Stimulated activated CD8-positive, alpha-beta memory T cell treated with anti-CD3 and anti-CD28 coated beads, Interleukin-2, amount 100 ng/mL, for 1 hour (primary cell): ENCODE measurements around the gene ARHGEF12.

Source experiments
- DNase-seq, 2 donors: peaks; one replicate each; pipeline ENCODE4 v3.0.0-alpha.2; 2020; ENCODE audit warnings: low read depth in 2 of 2

The ARHGEF12 gene

GRCh38 chr11:120385655-120386054 is 49.4 kb downstream of the ARHGEF12 start:
- no peak for DNase-seq

GRCh38 chr11:120386318-120386717 is 50.1 kb downstream of the ARHGEF12 start:
- no peak for DNase-seq

GRCh38 chr11:120386774-120387371 is 50.7 kb downstream of the ARHGEF12 start:
- DNase-seq = no peak

GRCh38 chr11:120388261-120388660 is 52.0 kb downstream of the ARHGEF12 start:
- no peak for DNase-seq

GRCh38 chr11:120389693-120390584 is 53.7 kb downstream of the ARHGEF12 start:
- no peak for DNase-seq

GRCh38 chr11:120390585-120390922 is 54.3 kb downstream of the ARHGEF12 start:
- no peak for DNase-seq

GRCh38 chr11:120391292-120391691 is 55.1 kb downstream of the ARHGEF12 start:
- no peak for DNase-seq

GRCh38 chr11:120391854-120392253 is 55.6 kb downstream of the ARHGEF12 start:
- no peak for DNase-seq

GRCh38 chr11:120392314-120392713 is 56.1 kb downstream of the ARHGEF12 start:
- DNase-seq = no peak

- no peak for DNase-seq
Observed at GRCh38 chr11:120392793-120393192, 56.6 kb downstream of the ARHGEF12 start.

- DNase-seq = no peak
Observed at GRCh38 chr11:120394119-120394518, 57.9 kb downstream of the ARHGEF12 start.

- DNase-seq = no peak
Observed at GRCh38 chr11:120395778-120396177, 59.6 kb downstream of the ARHGEF12 start.

- no peak for DNase-seq
Observed at GRCh38 chr11:120398132-120398531, 61.9 kb downstream of the ARHGEF12 start.

GRCh38 chr11:120399307-120399706 is 63.1 kb downstream of the ARHGEF12 start:
- DNase-seq = no peak

GRCh38 chr11:120400564-120401364 is 64.6 kb downstream of the ARHGEF12 start:
- no peak for DNase-seq

- no peak for DNase-seq
Observed at GRCh38 chr11:120401506-120401905, 65.3 kb downstream of the ARHGEF12 start.

GRCh38 chr11:120403966-120404365 is 67.8 kb downstream of the ARHGEF12 start:
- no peak for DNase-seq

GRCh38 chr11:120404495-120404894 is 68.3 kb downstream of the ARHGEF12 start:
- no peak for DNase-seq

- DNase-seq = no peak
Observed at GRCh38 chr11:120409655-120410054, 73.4 kb downstream of the ARHGEF12 start.

GRCh38 chr11:120410622-120411380 is 74.6 kb downstream of the ARHGEF12 start:
- no peak for DNase-seq

GRCh38 chr11:120413480-120413879 is 77.3 kb downstream of the ARHGEF12 start:
- no peak for DNase-seq

- DNase-seq = no peak
Observed at GRCh38 chr11:120420572-120420971, 84.4 kb downstream of the ARHGEF12 start.
